Body of pancreas (tissue), 4 donors: ENCODE measurements around the gene NOS1.
"Not testable (repeated sequence)": the region's sequence is repeated elsewhere in the genome, so short reads cannot be mapped to it uniquely, and the experiment has no call there.

Source experiments
- CTCF ChIP-seq, 7 experiments: fragments of 450-650 bp in 4 of 7; fragments of 200-600 bp in 3 of 7; sonication (generic) in 3 of 7; IDR thresholded peaks; one replicate each; pipeline ENCODE4 v1.5.1; 2016 to 2019; ENCODE audit warnings: antibody characterized with exemption in 7 of 7
- POLR2A ChIP-seq, 3 donors: fragments of 450-650 bp; IDR thresholded peaks; one replicate each; pipeline ENCODE4 v1.6.1; 2016; ENCODE audit warnings: antibody characterized with exemption in 3 of 3, mild to moderate bottlenecking in 2 of 3

GRCh38 chr12:117199956-117200744 is 161.3 kb downstream of the NOS1 start:
- not testable (repeated sequence) for TF ChIP-seq CTCF, POLR2A (IDR thresholded peaks at IDR 0.05)
